G401 (cell line): ENCODE results near the gene LPIN3. TPM values are rescaled to one million over a fixed set of nuclear protein-coding genes. Genes with fewer than 3 reads are reported as not detected.

Source experiments
- DNase-seq: peaks from one replicate; pipeline ENCODE4 v3.0.0-alpha.2; 2015; ENCODE audit warnings: low spot score
- in situ Hi-C: cut with HindIII; loops from 2 replicates; pipeline ENCODE4 v1.10.0; 2016; ENCODE audit warnings: low sequenced_read_pairs, mixed read lengths
- total RNA-seq: library from RNA; depleted of rRNA; stranded (reverse); fragments of >200 nt; shearing (Covaris generic); gene quantifications from 2 replicates; pipeline ENCODE4 v1.2.3, GENCODE V29; 2014

Gene LPIN3
- total RNA-seq, 1 experiment from 2014 or later: 10.8 TPM

DNA sequence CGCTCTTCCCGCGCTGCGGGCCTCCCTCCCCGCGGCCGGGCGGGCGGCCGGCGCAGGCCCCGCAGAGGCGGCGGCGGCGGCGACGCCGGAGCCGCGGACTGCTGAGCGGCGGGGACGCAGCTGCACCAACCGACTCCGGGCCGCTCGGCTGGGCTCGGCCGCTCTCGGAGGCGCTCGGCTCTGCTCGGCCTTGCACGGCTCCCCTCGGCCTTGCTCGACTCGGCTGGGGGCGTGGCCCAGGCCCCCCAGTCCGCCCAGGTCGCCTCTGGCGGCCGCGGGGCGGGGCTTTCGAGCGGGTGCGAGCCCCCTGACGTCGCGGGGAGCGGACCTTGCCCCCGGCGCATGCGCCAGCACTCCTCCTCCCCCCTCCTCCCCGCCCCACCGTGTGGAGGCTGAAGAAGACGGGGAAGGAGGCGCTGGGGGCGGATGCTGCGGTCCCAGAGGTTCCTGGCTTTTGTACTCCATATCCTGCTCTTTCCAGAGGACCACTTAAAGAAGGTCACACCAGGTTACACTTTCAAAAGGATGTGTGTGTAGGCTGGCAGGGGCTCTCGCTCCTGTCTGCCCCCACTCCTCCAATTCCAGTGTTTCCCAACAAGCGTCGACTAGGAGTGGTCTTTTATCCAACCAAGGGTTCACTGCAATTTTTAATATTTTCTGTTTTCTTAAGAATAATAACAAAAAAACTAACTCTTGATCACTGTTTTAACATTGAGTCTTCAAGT lies 22.9 kb upstream of the LPIN3 start, which contains the start of gene ZHX3:
TSS of gene ZHX3 (minus strand) at position 186 of the 725 bp plus-strand sequence. CDS start 112,815 bp downstream, outside the sequence.
- in situ Hi-C loops: no loop called here
- peak; percentile 96 for DNase-seq

DNA sequence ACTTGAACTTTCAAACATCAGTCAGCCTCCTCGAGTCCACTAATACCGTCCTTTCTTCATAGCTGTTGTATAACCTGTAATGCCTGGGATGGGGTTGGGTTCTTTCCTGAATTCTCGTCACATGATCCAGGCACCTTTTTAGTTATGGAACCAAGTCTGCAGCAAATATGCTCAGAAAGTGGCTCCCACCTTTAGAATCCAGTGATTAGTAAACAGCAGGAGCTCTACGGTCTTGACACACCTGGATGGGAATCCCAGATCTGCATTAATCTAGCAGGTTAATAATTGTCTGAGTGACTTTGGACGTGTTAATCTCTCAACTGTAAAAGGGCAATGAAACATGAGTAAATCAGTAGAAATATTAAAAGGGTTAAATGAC lies 22.4 kb upstream of the LPIN3 start:
- no peak for DNase-seq
- in situ Hi-C loops: no loop called here

DNA sequence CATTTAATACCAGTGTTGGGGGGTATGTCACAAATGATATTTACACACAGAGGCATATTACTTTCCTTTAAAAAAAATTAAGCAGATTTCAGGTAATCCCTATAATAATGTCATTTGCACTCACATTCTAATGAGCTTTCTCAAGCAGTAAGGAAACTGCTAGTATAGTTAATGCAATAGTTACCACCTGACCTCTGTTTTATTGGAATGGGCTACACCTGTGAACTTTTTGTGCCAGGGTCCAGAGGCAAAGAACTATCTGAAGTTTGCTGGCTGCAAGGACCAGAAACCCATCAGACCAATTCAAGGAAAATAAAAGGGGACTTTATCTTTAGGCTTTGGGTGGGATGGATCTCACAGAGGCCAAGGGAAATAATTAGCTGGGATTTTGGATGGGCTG lies 20.2 kb upstream of the LPIN3 start:
- no peak for DNase-seq
- in situ Hi-C loops: no loop called here

GRCh38 chr20:41320976-41321375 lies 19.6 kb upstream of the LPIN3 start:
- in situ Hi-C loops: no loop called here
- no peak for DNase-seq

- DNase-seq: no peak
- in situ Hi-C loops: no loop called here
These were observed 13.4 kb upstream of the LPIN3 start for GRCh38 chr20:41327178-41327577.

DNA sequence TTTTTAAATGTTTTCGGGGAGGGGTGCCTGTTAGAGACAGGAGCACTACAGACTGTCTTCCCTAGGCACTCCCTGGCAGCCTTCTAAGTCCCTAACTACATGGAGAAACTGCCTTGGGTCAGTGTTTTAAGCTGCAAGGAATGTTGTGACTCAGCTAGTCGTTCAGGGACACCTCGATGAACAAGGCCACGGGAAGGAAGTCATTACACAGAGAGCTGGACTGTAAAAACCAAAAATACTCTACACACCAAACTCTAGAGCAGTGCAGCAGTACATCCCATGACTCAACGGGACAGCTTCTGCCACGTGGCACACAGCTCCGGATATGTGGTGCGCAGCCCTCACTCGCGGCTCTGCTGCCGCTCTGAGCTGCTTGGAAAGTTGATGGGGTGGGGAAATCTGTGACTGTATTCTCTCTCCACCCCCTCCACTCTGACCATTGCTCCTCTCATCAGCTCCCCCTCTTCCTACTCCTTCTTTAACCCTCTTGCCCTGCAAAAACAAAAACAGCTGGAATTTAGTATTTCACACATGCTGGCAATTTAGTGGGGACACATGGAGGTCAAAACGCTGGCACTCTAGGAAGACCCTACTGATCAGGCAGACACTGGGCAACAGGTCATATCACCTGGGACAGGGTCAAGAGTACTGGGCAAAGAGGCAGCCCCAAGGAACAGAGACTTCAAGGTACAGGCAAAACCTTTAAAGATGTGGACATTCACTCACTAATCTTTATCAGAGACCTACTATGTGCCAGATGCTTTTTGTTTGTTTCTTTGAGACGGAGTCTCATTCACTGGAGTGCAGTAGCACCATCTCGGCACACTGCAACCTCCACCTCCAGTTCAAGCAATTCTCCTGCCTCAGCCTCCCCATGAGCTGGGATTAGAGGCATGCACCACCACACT lies 10.9 kb upstream of the LPIN3 start:
- in situ Hi-C loops: no loop called here
- peak; percentile 56 for DNase-seq

- in situ Hi-C loops: no loop called here
These were observed 10.3 kb upstream of the LPIN3 start for GRCh38 chr20:41330343-41330720.

GRCh38 chr20:41330941-41331340 lies 9.7 kb upstream of the LPIN3 start:
- in situ Hi-C loops: no loop called here
- DNase-seq: no peak

More at GRCh38 chr20:41330343-41330720, 10.3 kb upstream of the LPIN3 start:
- DNase-seq: no peak

DNA sequence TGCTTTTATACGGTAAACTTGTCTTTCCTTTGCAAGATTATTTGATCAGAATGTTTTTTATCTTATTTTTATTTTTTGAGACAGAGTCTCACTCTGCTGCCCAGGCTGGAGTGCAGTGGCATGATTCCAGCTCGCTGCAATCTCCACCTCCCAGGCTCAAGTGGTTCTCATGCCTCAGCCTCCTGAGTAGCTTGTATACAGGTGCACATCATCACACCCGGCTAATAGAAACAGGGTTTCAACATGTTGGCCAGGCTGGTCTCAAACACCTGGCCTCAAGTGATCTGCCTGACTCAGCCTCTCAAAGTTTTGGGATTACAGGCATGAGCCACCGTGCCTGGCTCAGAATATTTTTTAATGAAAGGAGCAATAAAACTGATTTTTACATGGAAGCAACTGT lies 8.9 kb upstream of the LPIN3 start:
- in situ Hi-C loops: no loop called here
- no peak for DNase-seq

GRCh38 chr20:41334036-41334435 lies 6.6 kb upstream of the LPIN3 start:
- in situ Hi-C loops: no loop called here
- no peak for DNase-seq

GRCh38 chr20:41334443-41335421 lies 5.9 kb upstream of the LPIN3 start:
- no peak for DNase-seq
- in situ Hi-C loops: no loop called here

DNA sequence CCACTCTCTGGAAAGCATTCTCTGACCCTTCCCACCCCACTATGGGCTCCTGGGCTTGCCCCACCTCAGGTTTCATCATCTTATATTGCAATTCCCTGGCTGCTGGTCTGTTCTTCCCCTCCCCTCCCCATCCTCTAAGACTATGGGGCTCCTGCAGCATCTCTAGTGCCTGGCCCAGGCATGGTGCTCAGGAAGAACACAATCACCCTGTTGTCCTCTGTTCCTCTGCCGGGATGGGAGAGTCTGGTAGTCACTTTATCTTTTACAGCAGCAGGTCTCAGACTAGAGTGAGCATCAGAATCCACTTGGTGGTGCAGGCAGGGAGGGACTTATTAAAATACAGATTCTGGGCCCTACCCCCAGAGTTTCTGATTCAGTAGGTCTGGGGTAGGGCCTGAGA lies 5.0 kb upstream of the LPIN3 start:
- in situ Hi-C loops: no loop called here

DNA sequence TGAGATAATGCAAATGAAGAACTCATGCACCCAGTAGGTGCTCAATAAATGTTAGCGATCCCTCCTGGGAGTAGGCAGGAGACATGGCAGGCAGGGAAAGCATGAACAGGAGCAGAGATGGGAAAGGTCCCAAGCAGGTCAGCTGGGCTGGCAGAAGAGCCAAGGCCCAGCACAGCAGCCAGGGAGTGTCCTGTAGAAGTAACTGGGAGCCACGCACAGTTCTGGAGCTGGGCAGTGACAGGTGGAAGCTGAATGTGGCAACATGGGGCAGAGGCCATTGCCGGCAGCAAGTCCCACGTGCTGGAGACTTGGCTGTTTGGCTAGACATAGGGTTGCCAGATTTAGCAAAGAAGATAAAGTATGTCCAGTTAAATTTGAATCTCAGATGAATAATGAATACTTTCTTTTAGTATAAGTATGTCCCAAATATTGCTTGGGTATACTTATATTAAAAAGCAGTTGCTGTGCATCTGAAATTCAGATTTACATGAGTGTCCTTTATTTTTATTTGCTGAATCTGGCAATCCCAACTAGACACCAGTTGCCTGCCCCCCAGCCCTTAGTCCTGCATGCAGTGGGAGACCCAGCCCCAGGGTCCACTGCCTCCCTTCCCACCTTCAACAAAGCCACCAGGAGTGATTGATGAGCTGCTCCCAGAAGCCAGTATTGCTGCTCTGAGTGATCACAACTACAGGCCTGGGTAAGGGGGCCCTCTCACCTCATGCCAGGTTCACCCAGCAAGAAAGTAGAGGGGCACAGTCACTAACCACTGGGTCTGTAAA lies 3.7 kb upstream of the LPIN3 start:
- DNase-seq: no peak
- in situ Hi-C loops: no loop called here

More for the DNA sequence above, 5.0 kb upstream of the LPIN3 start:
- no peak for DNase-seq

- DNase-seq: peak; percentile 79
- in situ Hi-C loops: no loop called here
These were observed 679 bp upstream of the LPIN3 start for GRCh38 chr20:41339957-41340326.

GRCh38 chr20:41342474-41343464 lies 2.1 kb downstream of the LPIN3 start:
- no peak for DNase-seq
- in situ Hi-C loops: no loop called here

GRCh38 chr20:41344477-41344876 lies 3.9 kb downstream of the LPIN3 start:
- in situ Hi-C loops: no loop called here
- no peak for DNase-seq

- in situ Hi-C loops: no loop called here
- no peak for DNase-seq
These were observed 4.5 kb downstream of the LPIN3 start for GRCh38 chr20:41344938-41345728.
